K562 (cell line): ENCODE data around the gene KCNK7. TPM values are rescaled to one million over a fixed set of nuclear protein-coding genes. Genes with fewer than 3 reads are reported as not detected.

Experiments used
- CBX2 ChIP-seq: fragments of 200-600 bp; sonication (generic); IDR thresholded peaks from one replicate; pipeline ENCODE4 v1.6.1; 2012; ENCODE audit warnings: mild to moderate bottlenecking, low read length, inconsistent platforms; ENCODE audit not compliant: insufficient read depth, poor library complexity, severe bottlenecking
- CCNT2 ChIP-seq: IDR thresholded peaks from 2 replicates; pipeline ENCODE4 v1.6.1; 2011; ENCODE audit warnings: borderline replicate concordance, low read depth, mild to moderate bottlenecking, moderate library complexity, mixed read lengths, low read length; ENCODE audit not compliant: insufficient read length; ENCODE audit errors: extremely low read depth
- ELF4 ChIP-seq: fragments of 450-650 bp; formaldehyde crosslinking; IDR thresholded peaks from 2 replicates; pipeline ENCODE4 v1.4.0; 2022; ENCODE audit warnings: missing genetic modification characterization
- HCFC1 ChIP-seq: IDR thresholded peaks from 2 replicates; pipeline ENCODE4 v1.6.1; 2012; ENCODE audit warnings: low read depth, low read length, improper control_type of control experiment
- HDAC3 ChIP-seq: fragments of 450-650 bp; IDR thresholded peaks from 2 replicates; pipeline ENCODE4 v1.6.1; 2018; ENCODE audit warnings: borderline replicate concordance, mild to moderate bottlenecking, moderate library complexity; ENCODE audit not compliant: partially characterized antibody
- KLF13 ChIP-seq: fragments of 450-650 bp; IDR thresholded peaks from 2 replicates; pipeline ENCODE4 v1.6.1; 2016; ENCODE audit warnings: missing genetic modification characterization, low read depth, mild to moderate bottlenecking, missing compliant biosample characterization, moderate library complexity, borderline replicate concordance
- MAFG ChIP-seq: fragments of 450-650 bp; conservative IDR thresholded peaks from 2 replicates; pipeline ENCODE4 v1.6.1; 2016; ENCODE audit warnings: missing genetic modification characterization, missing compliant biosample characterization
- MTF1 ChIP-seq: fragments of 250-450 bp; sonication (Bioruptor Pico); IDR thresholded peaks from 2 replicates; pipeline ENCODE4 v1.9.0; 2021; ENCODE audit warnings: moderate library complexity, mild to moderate bottlenecking, inconsistent platforms, borderline replicate concordance
- PTBP1 ChIP-seq: fragments of 200-400 bp; formaldehyde crosslinking; IDR thresholded peaks from 2 replicates; pipeline ENCODE4 v1.6.1; 2017; ENCODE audit warnings: low read depth, low read length
- SP1 ChIP-seq: sonication (generic); formaldehyde crosslinking; IDR thresholded peaks from 2 replicates; pipeline ENCODE4 v1.8.1; 2022; ENCODE audit warnings: mild to moderate bottlenecking, missing genetic modification reagents
- SREBF1 ChIP-seq: fragments of 150-350 bp; IDR thresholded peaks from 2 replicates; pipeline ENCODE4 v1.6.1; 2014; ENCODE audit warnings: antibody characterized with exemption, low read depth, low read length, borderline replicate concordance
- SRSF9 ChIP-seq: fragments of 200-400 bp; formaldehyde crosslinking; IDR thresholded peaks from 2 replicates; pipeline ENCODE4 v1.6.1; 2017; ENCODE audit warnings: low read depth, low read length, borderline replicate concordance
- TCF7L2 ChIP-seq: fragments of 150-350 bp; IDR thresholded peaks from 2 replicates; pipeline ENCODE4 v1.6.1; 2016; ENCODE audit warnings: low read depth, mild to moderate bottlenecking, low read length, moderate library complexity
- ZBTB1 ChIP-seq: sonication (generic); formaldehyde crosslinking; IDR thresholded peaks from 2 replicates; pipeline ENCODE4 v1.8.1; 2023; ENCODE audit warnings: missing genetic modification reagents, low read depth, mild to moderate bottlenecking, borderline replicate concordance
- ZNF165 ChIP-seq: fragments of 250-450 bp; sonication (Bioruptor Pico); IDR thresholded peaks from 2 replicates; pipeline ENCODE4 v1.4.0; 2020; ENCODE audit warnings: borderline replicate concordance
- ZNF3 ChIP-seq: fragments of 250-450 bp; sonication (Bioruptor Pico); IDR thresholded peaks from 2 replicates; pipeline ENCODE4 v1.5.0; 2021; ENCODE audit warnings: mild to moderate bottlenecking, moderate library complexity
- polyA plus RNA-seq, 8 experiments: library from polyadenylated mRNA; depleted of rRNA in 4 of 8; stranded (reverse) in 5 of 8; unstranded in 3 of 8; fragments of >200 nt; fragmentation: Nextera tagmentation in 2 of 8; fragmentation: Illumina TruSeq in 1 of 8; extraction: Ambion mirVana in 2 of 8; extraction: Trizol in 1 of 8; gene quantifications; 2 replicates each; pipeline versions ENCODE4 v1.2.1 to v1.2.3, GENCODE V29; 2011 to 2014; ENCODE audit warnings: inconsistent platforms in 1 of 8, missing spikeins in 1 of 8
- total RNA-seq, 7 experiments: library from RNA; depleted of rRNA in 6 of 7; stranded (reverse); fragments of >200 nt in 6 of 7; fragmentation: Illumina TruSeq in 2 of 7; extraction: Trizol in 2 of 7; gene quantifications; 2 replicates each; pipeline versions ENCODE4 v1.2.1 to v1.2.3, GENCODE V29; 2011 to 2021; ENCODE audit warnings: low replicate concordance in 1 of 7
- TF ChIP-seq, protein P1 (sequence below): sonication (generic); formaldehyde crosslinking; IDR thresholded peaks from 2 replicates; pipeline ENCODE4 v1.9.0; 2022; ENCODE audit warnings: mild to moderate bottlenecking, missing genetic modification reagents
- TF ChIP-seq, protein P2 (sequence below), 2 experiments: IDR thresholded peaks; 2 replicates each; pipeline ENCODE4 v1.6.1; 2011; ENCODE audit warnings: borderline replicate concordance in 1 of 2, control low read depth in 1 of 2, low read depth in 1 of 2, low read length in 1 of 2, mild to moderate bottlenecking in 1 of 2, mixed read lengths in 1 of 2, moderate library complexity in 1 of 2; ENCODE audit not compliant: insufficient read depth in 1 of 2, insufficient read length in 1 of 2, poor library complexity in 1 of 2, severe bottlenecking in 1 of 2; ENCODE audit errors: extremely low read depth in 1 of 2
- TF ChIP-seq, protein P3 (sequence below): fragments of 250-450 bp; sonication (Bioruptor Pico); IDR thresholded peaks from 2 replicates; pipeline ENCODE4 v1.8.0; 2022; ENCODE audit warnings: inconsistent platforms
- TF ChIP-seq, protein P4 (sequence below): fragments of 250-450 bp; sonication (Bioruptor Pico); IDR thresholded peaks from 2 replicates; pipeline ENCODE4 v1.4.0; 2020; ENCODE audit warnings: borderline replicate concordance
- TF ChIP-seq, protein P5 (sequence below): sonication (generic); formaldehyde crosslinking; IDR thresholded peaks from 2 replicates; pipeline ENCODE4 v1.8.0; 2022; ENCODE audit warnings: mild to moderate bottlenecking, missing genetic modification reagents

KCNK7 gene
- total and polyA plus RNA-seq, 9 of the 15 experiments (the other 6 are each of a cell fraction or from before 2014, with no cell fraction given), result 0.07 to 0.40 TPM; not detected in 7

DNA sequence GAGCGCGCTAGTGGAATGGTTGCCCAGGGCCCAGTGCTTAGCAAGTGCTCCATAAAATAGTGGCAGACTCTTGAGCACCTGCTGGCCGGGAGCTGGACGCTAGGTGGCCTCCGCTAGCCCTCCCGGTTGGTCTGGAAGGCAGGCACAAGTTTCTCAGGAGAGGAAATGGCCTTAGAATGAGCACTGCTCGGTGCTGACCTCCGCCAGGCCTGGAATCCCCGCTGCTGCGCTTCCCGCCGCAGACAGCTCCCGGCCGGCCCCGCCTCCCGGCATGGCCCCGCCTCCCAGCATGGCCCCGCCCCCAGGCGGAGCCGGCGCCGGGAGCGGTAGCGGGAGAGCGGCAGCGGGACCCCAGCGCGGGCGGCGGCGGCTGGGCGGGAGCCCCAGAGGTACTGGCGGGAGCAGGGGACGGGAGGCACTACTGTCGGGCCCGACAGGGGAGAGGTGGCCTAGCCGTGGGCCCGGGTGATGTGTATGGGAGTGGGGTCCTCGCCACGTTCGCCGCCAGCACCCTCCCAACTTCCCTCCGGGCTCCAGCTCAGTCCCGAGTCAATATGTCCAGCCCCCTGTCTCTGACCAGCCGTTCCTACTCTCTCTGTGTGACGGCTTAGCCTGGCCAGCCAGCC is 42.3 kb upstream of the KCNK7 start, which contains the start of gene SIPA1 (continued):
- TF ChIP-seq, protein P1, sequence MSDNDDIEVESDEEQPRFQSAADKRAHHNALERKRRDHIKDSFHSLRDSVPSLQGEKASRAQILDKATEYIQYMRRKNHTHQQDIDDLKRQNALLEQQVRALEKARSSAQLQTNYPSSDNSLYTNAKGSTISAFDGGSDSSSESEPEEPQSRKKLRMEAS (CRISPR knock-in tag), result no peak
- no peak; the same call in 1 of the 2 replicates for TF ChIP-seq SP1 (CRISPR knock-in tag)
- TF ChIP-seq KLF13 (tag), result no peak
- TF ChIP-seq HCFC1, result peak; percentile 36; the same call in 1 of the 2 replicates
- TF ChIP-seq, protein P2, sequence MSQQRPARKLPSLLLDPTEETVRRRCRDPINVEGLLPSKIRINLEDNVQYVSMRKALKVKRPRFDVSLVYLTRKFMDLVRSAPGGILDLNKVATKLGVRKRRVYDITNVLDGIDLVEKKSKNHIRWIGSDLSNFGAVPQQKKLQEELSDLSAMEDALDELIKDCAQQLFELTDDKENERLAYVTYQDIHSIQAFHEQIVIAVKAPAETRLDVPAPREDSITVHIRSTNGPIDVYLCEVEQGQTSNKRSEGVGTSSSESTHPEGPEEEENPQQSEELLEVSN (IDR thresholded peaks at IDR 0.05; ENCODE audit: borderline replicate concordance in 1 of 2, extremely low read depth in 1 of 2, insufficient read depth in 1 of 2, insufficient read length in 1 of 2, low read depth in 1 of 2, low read length in 1 of 2, poor library complexity in 1 of 2, severe bottlenecking in 1 of 2), result peak; percentile 36 to 69
- TF ChIP-seq ZNF3 (CRISPR knock-in tag), result no peak
- no peak for TF ChIP-seq MTF1 (CRISPR knock-in tag)
- no peak for TF ChIP-seq HDAC3
- TF ChIP-seq ELF4 (CRISPR knock-in tag), result no peak
- TF ChIP-seq ZNF165, result no peak
- TF ChIP-seq CBX2, result no peak
- TF ChIP-seq TCF7L2, result no peak
- no peak for TF ChIP-seq SRSF9
- peak; percentile 94 for TF ChIP-seq CCNT2
- TF ChIP-seq PTBP1, result no peak
- TF ChIP-seq, protein P3, sequence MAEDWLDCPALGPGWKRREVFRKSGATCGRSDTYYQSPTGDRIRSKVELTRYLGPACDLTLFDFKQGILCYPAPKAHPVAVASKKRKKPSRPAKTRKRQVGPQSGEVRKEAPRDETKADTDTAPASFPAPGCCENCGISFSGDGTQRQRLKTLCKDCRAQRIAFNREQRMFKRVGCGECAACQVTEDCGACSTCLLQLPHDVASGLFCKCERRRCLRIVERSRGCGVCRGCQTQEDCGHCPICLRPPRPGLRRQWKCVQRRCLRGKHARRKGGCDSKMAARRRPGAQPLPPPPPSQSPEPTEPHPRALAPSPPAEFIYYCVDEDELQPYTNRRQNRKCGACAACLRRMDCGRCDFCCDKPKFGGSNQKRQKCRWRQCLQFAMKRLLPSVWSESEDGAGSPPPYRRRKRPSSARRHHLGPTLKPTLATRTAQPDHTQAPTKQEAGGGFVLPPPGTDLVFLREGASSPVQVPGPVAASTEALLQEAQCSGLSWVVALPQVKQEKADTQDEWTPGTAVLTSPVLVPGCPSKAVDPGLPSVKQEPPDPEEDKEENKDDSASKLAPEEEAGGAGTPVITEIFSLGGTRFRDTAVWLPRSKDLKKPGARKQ (CRISPR knock-in tag), result no peak
- TF ChIP-seq, protein P4, sequence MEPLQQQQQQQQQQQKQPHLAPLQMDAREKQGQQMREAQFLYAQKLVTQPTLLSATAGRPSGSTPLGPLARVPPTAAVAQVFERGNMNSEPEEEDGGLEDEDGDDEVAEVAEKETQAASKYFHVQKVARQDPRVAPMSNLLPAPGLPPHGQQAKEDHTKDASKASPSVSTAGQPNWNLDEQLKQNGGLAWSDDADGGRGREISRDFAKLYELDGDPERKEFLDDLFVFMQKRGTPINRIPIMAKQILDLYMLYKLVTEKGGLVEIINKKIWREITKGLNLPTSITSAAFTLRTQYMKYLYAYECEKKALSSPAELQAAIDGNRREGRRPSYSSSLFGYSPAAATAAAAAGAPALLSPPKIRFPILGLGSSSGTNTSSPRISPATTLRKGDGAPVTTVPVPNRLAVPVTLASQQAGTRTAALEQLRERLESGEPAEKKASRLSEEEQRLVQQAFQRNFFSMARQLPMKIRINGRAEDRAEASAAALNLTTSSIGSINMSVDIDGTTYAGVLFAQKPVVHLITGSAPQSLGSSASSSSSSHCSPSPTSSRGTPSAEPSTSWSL (CRISPR knock-in tag), result no peak
- no peak; the same call in 1 of the 2 replicates for TF ChIP-seq ZBTB1 (CRISPR knock-in tag)
- TF ChIP-seq SREBF1, result no peak
- TF ChIP-seq, protein P5, sequence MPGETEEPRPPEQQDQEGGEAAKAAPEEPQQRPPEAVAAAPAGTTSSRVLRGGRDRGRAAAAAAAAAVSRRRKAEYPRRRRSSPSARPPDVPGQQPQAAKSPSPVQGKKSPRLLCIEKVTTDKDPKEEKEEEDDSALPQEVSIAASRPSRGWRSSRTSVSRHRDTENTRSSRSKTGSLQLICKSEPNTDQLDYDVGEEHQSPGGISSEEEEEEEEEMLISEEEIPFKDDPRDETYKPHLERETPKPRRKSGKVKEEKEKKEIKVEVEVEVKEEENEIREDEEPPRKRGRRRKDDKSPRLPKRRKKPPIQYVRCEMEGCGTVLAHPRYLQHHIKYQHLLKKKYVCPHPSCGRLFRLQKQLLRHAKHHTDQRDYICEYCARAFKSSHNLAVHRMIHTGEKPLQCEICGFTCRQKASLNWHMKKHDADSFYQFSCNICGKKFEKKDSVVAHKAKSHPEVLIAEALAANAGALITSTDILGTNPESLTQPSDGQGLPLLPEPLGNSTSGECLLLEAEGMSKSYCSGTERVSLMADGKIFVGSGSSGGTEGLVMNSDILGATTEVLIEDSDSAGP, result no peak
- no peak for TF ChIP-seq MAFG (tag)
